ENCODE data around the gene RHO. TPM values are rescaled to one million over a fixed set of nuclear protein-coding genes. Genes with fewer than 3 reads are reported as not detected.

The RHO gene
- total RNA-seq, 1 experiment from 2014 or later = not detected

DNA sequence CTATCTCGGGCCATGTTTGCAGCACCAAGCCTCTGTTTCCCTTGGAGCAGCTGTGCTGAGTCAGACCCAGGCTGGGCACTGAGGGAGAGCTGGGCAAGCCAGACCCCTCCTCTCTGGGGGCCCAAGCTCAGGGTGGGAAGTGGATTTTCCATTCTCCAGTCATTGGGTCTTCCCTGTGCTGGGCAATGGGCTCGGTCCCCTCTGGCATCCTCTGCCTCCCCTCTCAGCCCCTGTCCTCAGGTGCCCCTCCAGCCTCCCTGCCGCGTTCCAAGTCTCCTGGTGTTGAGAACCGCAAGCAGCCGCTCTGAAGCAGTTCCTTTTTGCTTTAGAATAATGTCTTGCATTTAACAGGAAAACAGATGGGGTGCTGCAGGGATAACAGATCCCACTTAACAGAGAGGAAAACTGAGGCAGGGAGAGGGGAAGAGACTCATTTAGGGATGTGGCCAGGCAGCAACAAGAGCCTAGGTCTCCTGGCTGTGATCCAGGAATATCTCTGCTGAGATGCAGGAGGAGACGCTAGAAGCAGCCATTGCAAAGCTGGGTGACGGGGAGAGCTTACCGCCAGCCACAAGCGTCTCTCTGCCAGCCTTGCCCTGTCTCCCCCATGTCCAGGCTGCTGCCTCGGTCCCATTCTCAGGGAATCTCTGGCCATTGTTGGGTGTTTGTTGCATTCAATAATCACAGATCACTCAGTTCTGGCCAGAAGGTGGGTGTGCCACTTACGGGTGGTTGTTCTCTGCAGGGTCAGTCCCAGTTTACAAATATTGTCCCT lies 1.2 kb downstream of the RHO start:
- Mint-ChIP-seq H3K36me3 (ENCODE audit: insufficient read depth, unreplicated experiment) (no peaks in the 10 kb centered on the region), H3K4me1 (ENCODE audit: low read depth, unreplicated experiment) (peaks cover 8% of the 10 kb centered on the region), H3K4me3 (ENCODE audit: unreplicated experiment) (no peak overlapping the region), H3K9me3 (ENCODE audit: unreplicated experiment) (no peaks in the 10 kb centered on the region), H3K27me3 (ENCODE audit: insufficient read depth, unreplicated experiment) (no peaks in the 10 kb centered on the region), H3K27ac (ENCODE audit: unreplicated experiment) (no peak overlapping the region)
- Histone ChIP-seq H3K27me3 (replicated peaks; ENCODE audit: control insufficient read depth, insufficient read depth, low read length) (no peaks in the 10 kb centered on the region), H3K36me3 (ENCODE audit: control insufficient read depth, insufficient read depth, low read length) (no peaks in the 10 kb centered on the region), H3K9me3 (no peaks in the 10 kb centered on the region), H3K4me3 (ENCODE audit: low read depth, low read length) (no peak overlapping the region), H3K4me1 (peaks cover 14% of the 10 kb centered on the region)
- ChIA-PET CTCF (no interaction called here), POLR2A (no interaction called here)
- BruUV-seq (replicated peaks) = no TSS peak
- intact Hi-C loops (cut with micrococcal nuclease; ENCODE audit: unreplicated experiment) = no loop called here
- no peak for DNase-seq
- TF ChIP-seq, protein P1, sequence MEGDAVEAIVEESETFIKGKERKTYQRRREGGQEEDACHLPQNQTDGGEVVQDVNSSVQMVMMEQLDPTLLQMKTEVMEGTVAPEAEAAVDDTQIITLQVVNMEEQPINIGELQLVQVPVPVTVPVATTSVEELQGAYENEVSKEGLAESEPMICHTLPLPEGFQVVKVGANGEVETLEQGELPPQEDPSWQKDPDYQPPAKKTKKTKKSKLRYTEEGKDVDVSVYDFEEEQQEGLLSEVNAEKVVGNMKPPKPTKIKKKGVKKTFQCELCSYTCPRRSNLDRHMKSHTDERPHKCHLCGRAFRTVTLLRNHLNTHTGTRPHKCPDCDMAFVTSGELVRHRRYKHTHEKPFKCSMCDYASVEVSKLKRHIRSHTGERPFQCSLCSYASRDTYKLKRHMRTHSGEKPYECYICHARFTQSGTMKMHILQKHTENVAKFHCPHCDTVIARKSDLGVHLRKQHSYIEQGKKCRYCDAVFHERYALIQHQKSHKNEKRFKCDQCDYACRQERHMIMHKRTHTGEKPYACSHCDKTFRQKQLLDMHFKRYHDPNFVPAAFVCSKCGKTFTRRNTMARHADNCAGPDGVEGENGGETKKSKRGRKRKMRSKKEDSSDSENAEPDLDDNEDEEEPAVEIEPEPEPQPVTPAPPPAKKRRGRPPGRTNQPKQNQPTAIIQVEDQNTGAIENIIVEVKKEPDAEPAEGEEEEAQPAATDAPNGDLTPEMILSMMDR (IDR thresholded peaks at IDR 0.05; ENCODE audit: insufficient read depth in 1 of 2, low read depth in 1 of 2, low read length in 1 of 2, severe bottlenecking in 1 of 2, unreplicated experiment in 1 of 2) = no peak

DNA sequence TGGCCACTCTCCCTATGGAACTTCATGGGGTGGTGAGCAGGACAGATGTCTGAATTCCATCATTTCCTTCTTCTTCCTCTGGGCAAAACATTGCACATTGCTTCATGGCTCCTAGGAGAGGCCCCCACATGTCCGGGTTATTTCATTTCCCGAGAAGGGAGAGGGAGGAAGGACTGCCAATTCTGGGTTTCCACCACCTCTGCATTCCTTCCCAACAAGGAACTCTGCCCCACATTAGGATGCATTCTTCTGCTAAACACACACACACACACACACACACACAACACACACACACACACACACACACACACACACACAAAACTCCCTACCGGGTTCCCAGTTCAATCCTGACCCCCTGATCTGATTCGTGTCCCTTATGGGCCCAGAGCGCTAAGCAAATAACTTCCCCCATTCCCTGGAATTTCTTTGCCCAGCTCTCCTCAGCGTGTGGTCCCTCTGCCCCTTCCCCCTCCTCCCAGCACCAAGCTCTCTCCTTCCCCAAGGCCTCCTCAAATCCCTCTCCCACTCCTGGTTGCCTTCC lies 1.9 kb downstream of the RHO start:
- intact Hi-C loops (cut with micrococcal nuclease; ENCODE audit: unreplicated experiment) = no loop called here
- Histone ChIP-seq H3K4me1 (peaks cover 21% of the 10 kb centered on the region), H3K4me3 (ENCODE audit: low read depth, low read length) (no peak overlapping the region), H3K9me3 (no peaks in the 10 kb centered on the region), H3K36me3 (ENCODE audit: control insufficient read depth, insufficient read depth, low read length) (no peaks in the 10 kb centered on the region), H3K27me3 (replicated peaks; ENCODE audit: control insufficient read depth, insufficient read depth, low read length) (no peaks in the 10 kb centered on the region)
- no peaks in the 10 kb centered on the region for H3K9me3 Mint-ChIP-seq (ENCODE audit: unreplicated experiment)
- H3K4me1 Mint-ChIP-seq (ENCODE audit: low read depth, unreplicated experiment) = peaks cover 11% of the 10 kb centered on the region
- TF ChIP-seq, protein P1 (IDR thresholded peaks at IDR 0.05; ENCODE audit: insufficient read depth in 1 of 2, low read depth in 1 of 2, low read length in 1 of 2, severe bottlenecking in 1 of 2, unreplicated experiment in 1 of 2) = no peak
- ChIA-PET POLR2A (no interaction called here), CTCF (no interaction called here)
- H3K36me3 Mint-ChIP-seq (ENCODE audit: insufficient read depth, unreplicated experiment) = no peaks in the 10 kb centered on the region
- no peak overlapping the region for H3K27ac Mint-ChIP-seq (ENCODE audit: unreplicated experiment)
- H3K27me3 Mint-ChIP-seq (ENCODE audit: insufficient read depth, unreplicated experiment) = no peaks in the 10 kb centered on the region
- BruUV-seq (replicated peaks) = no TSS peak
- DNase-seq = no peak
- H3K4me3 Mint-ChIP-seq (ENCODE audit: unreplicated experiment) = no peak overlapping the region

DNA sequence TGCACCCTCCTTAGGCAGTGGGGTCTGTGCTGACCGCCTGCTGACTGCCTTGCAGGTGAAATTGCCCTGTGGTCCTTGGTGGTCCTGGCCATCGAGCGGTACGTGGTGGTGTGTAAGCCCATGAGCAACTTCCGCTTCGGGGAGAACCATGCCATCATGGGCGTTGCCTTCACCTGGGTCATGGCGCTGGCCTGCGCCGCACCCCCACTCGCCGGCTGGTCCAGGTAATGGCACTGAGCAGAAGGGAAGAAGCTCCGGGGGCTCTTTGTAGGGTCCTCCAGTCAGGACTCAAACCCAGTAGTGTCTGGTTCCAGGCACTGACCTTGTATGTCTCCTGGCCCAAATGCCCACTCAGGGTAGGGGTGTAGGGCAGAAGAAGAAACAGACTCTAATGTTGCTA lies 2.4 kb downstream of the RHO start:
- H3K4me1 Mint-ChIP-seq (ENCODE audit: low read depth, unreplicated experiment) = peaks cover 11% of the 10 kb centered on the region
- H3K4me3 Mint-ChIP-seq (ENCODE audit: unreplicated experiment) = no peak overlapping the region
- no peak overlapping the region for H3K27ac Mint-ChIP-seq (ENCODE audit: unreplicated experiment)
- BruUV-seq (replicated peaks) = no TSS peak
- no peaks in the 10 kb centered on the region for H3K36me3 ChIP-seq (ENCODE audit: control insufficient read depth, insufficient read depth, low read length)
- TF ChIP-seq, protein P1 (IDR thresholded peaks at IDR 0.05; ENCODE audit: insufficient read depth in 1 of 2, low read depth in 1 of 2, low read length in 1 of 2, severe bottlenecking in 1 of 2, unreplicated experiment in 1 of 2) = no peak
- intact Hi-C loops (cut with micrococcal nuclease; ENCODE audit: unreplicated experiment) = no loop called here
- H3K4me1 ChIP-seq = peaks cover 24% of the 10 kb centered on the region
- DNase-seq = no peak
- no peaks in the 10 kb centered on the region for H3K36me3 Mint-ChIP-seq (ENCODE audit: insufficient read depth, unreplicated experiment)
- no peak overlapping the region for H3K4me3 ChIP-seq (ENCODE audit: low read depth, low read length)
- no peaks in the 10 kb centered on the region for H3K27me3 ChIP-seq (replicated peaks; ENCODE audit: control insufficient read depth, insufficient read depth, low read length)
- H3K9me3 ChIP-seq = no peaks in the 10 kb centered on the region
- CTCF ChIA-PET = no interaction called here
- POLR2A ChIA-PET = no interaction called here
- no peaks in the 10 kb centered on the region for H3K27me3 Mint-ChIP-seq (ENCODE audit: insufficient read depth, unreplicated experiment)
- H3K9me3 Mint-ChIP-seq (ENCODE audit: unreplicated experiment) = no peaks in the 10 kb centered on the region

Measured in Caco-2 (cell line).